Activated T-cell treated with anti-CD3 and anti-CD28 coated beads, Interleukin-2, amount 50 U/mL, for 24 hours (primary cell): ENCODE measurements around the gene RAPGEF4.

Experiments used
- DNase-seq: peaks from one replicate; pipeline ENCODE4 v3.0.0-alpha.2; 2020
- H3K27ac Mint-ChIP-seq: 2 replicates; pipeline ENCODE4 v1.8.0; 2020; ENCODE audit warnings: mild to moderate bottlenecking, mixed read lengths
- H3K27me3 Mint-ChIP-seq: 2 replicates; pipeline ENCODE4 v1.8.0; 2020; ENCODE audit warnings: mixed read lengths
- H3K36me3 Mint-ChIP-seq: 2 replicates; pipeline ENCODE4 v1.8.0; 2020; ENCODE audit warnings: low read depth, mixed read lengths
- H3K4me1 Mint-ChIP-seq: 2 replicates; pipeline ENCODE4 v1.8.0; 2020; ENCODE audit warnings: low read depth, mixed read lengths
- H3K4me3 Mint-ChIP-seq: 2 replicates; pipeline ENCODE4 v1.8.0; 2020; ENCODE audit warnings: mild to moderate bottlenecking, moderate library complexity, mixed read lengths
- H3K9me3 Mint-ChIP-seq: 2 replicates; pipeline ENCODE4 v1.8.0; 2020; ENCODE audit warnings: mixed read lengths

The RAPGEF4 gene

GRCh38 chr2:173001664-173002604 lies 266.3 kb downstream of the RAPGEF4 start:
- Mint-ChIP-seq H3K4me3 (no peak overlapping the region), H3K4me1 (no peaks in the 10 kb centered on the region), H3K36me3 (no peaks in the 10 kb centered on the region), H3K9me3 (no peaks in the 10 kb centered on the region), H3K27ac (no peak overlapping the region), H3K27me3 (peaks cover 12% of the 10 kb centered on the region)
- DNase-seq, result no peak

- Mint-ChIP-seq H3K4me1 (no peaks in the 10 kb centered on the region), H3K27ac (no peak overlapping the region), H3K36me3 (no peaks in the 10 kb centered on the region), H3K9me3 (no peaks in the 10 kb centered on the region), H3K27me3 (peaks cover 9% of the 10 kb centered on the region), H3K4me3 (no peak overlapping the region)
- no peak for DNase-seq
Observed at GRCh38 chr2:173002751-173003541, 267.3 kb downstream of the RAPGEF4 start.

DNA sequence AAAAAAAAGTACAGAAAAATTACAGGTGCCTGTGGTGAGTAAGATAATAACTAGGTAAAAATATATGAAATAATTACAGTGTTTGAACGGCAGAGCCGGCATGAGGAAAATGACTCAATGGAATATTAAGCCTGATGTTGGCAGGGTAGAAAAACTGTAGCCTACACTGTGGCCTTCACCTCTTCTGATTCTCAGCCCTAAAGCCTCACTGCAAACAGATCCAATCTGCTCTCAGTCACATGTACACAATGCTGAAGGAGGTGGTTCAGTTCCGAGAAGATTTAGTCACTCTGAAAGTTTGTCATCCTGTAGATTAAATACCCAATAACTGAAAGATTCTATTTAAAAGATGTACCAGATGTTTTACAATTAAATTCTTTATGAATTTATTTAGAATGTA lies 273.1 kb downstream of the RAPGEF4 start:
- Mint-ChIP-seq H3K4me3 (no peak overlapping the region), H3K4me1 (no peaks in the 10 kb centered on the region), H3K9me3 (no peaks in the 10 kb centered on the region), H3K27ac (no peak overlapping the region), H3K27me3 (peaks cover 12% of the 10 kb centered on the region), H3K36me3 (no peaks in the 10 kb centered on the region)
- no peak for DNase-seq

DNA sequence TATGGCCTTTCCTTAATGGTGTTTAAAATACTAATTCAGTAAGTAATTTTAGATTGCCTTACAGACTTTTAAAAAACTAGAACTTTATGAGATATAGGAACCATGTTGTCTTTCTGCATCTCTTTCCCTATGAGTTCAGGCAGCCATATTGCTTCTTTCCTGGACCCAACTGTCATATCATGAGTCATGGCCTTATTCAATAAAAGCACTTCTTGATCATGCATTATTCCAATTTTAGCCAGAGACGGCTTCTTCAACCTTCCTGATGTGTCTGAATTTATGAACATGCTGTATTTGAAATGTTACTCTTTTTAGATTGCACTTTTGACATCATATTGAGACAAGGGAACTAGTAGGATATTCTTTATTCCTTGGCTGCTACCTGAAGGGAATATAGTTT lies 274.6 kb downstream of the RAPGEF4 start:
- Mint-ChIP-seq H3K4me3 (no peak overlapping the region), H3K36me3 (no peaks in the 10 kb centered on the region), H3K9me3 (no peaks in the 10 kb centered on the region), H3K4me1 (no peaks in the 10 kb centered on the region), H3K27ac (no peak overlapping the region), H3K27me3 (peaks cover 12% of the 10 kb centered on the region)
- no peak for DNase-seq

DNA sequence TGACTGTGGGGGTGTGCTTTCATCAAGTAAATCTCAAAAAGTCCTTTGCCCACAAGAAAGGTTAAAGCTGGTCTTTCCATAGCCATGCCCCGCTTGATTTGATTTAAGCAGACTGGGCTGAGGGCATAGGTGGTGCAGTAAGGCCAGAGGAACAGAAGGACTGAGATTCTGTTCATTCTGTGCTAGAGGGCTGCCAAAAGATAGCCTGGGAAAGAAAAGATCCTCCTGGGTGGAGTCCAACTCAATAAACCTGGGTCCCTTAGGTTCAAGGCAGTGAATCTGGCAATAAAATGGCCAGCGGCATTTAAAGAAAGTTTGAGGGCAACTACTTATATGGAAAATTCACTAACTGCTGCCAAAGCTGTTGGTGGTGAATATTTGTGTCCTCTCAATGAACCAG lies 280.8 kb downstream of the RAPGEF4 start:
- no peak overlapping the region for H3K4me3 Mint-ChIP-seq
- no peak for DNase-seq
- no peak overlapping the region for H3K27ac Mint-ChIP-seq
- no peaks in the 10 kb centered on the region for H3K9me3 Mint-ChIP-seq
- no peaks in the 10 kb centered on the region for H3K4me1 Mint-ChIP-seq
- H3K27me3 Mint-ChIP-seq, result peaks cover 3% of the 10 kb centered on the region
- no peaks in the 10 kb centered on the region for H3K36me3 Mint-ChIP-seq

GRCh38 chr2:173017646-173018420 lies 282.2 kb downstream of the RAPGEF4 start:
- H3K4me1 Mint-ChIP-seq, result no peaks in the 10 kb centered on the region
- H3K9me3 Mint-ChIP-seq, result no peaks in the 10 kb centered on the region
- DNase-seq, result no peak
- H3K4me3 Mint-ChIP-seq, result no peak overlapping the region
- H3K27ac Mint-ChIP-seq, result no peak overlapping the region
- H3K36me3 Mint-ChIP-seq, result no peaks in the 10 kb centered on the region
- H3K27me3 Mint-ChIP-seq, result no peaks in the 10 kb centered on the region

GRCh38 chr2:173019755-173020154 lies 284.1 kb downstream of the RAPGEF4 start:
- Mint-ChIP-seq H3K4me3 (no peak overlapping the region), H3K27ac (no peak overlapping the region), H3K9me3 (no peaks in the 10 kb centered on the region), H3K36me3 (no peaks in the 10 kb centered on the region), H3K4me1 (no peaks in the 10 kb centered on the region), H3K27me3 (no peaks in the 10 kb centered on the region)
- no peak for DNase-seq

GRCh38 chr2:173021939-173022371 lies 286.3 kb downstream of the RAPGEF4 start:
- H3K27me3 Mint-ChIP-seq, result no peaks in the 10 kb centered on the region
- H3K4me1 Mint-ChIP-seq, result no peaks in the 10 kb centered on the region
- H3K9me3 Mint-ChIP-seq, result no peaks in the 10 kb centered on the region
- H3K4me3 Mint-ChIP-seq, result no peak overlapping the region
- no peaks in the 10 kb centered on the region for H3K36me3 Mint-ChIP-seq
- no peak overlapping the region for H3K27ac Mint-ChIP-seq
- no peak for DNase-seq

DNA sequence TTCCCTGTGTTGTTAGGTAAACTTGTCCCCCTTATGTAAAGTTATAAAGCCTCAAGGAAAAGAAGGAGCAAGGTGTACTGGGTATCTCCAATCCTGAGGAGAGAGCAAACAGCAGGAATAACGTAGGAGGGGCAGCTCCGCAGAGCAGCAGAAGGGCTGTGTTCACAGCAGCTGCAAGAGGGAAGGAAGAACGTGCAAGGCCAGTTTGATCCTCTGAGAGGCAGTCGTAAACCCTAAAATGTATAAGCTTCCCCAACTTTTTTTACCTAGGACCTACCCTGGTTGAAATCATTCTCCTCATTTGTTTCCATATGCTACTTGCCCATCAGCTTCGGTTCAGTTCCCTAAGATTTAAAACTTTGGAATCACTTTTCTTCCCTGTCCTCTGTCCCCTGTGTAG lies 288.1 kb downstream of the RAPGEF4 start:
- Mint-ChIP-seq H3K36me3 (no peaks in the 10 kb centered on the region), H3K4me1 (peaks cover 4% of the 10 kb centered on the region), H3K27ac (no peak overlapping the region), H3K27me3 (peaks cover 4% of the 10 kb centered on the region), H3K9me3 (no peaks in the 10 kb centered on the region), H3K4me3 (no peak overlapping the region)
- DNase-seq, result no peak

DNA sequence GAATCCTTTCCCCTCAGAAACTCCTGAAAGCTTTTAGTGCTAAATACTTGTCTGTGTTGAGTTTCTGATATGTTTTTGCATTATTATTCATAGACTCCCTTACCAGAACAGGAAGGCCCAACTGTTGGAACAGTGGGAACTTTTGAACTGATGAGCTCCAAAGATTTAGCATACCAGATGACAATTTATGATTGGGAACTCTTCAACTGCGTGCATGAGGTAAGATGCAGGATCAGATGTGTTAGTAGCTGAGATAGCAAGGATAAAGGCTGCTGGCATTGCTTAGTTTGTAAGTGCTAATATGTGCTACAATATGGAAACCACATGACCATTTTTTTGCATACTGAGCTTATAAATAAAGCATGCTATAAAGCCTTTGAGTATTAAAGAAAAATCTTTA lies 290.8 kb downstream of the RAPGEF4 start:
- Mint-ChIP-seq H3K4me3 (no peak overlapping the region), H3K9me3 (no peaks in the 10 kb centered on the region), H3K4me1 (peaks cover 4% of the 10 kb centered on the region), H3K36me3 (no peaks in the 10 kb centered on the region), H3K27me3 (peaks cover 7% of the 10 kb centered on the region), H3K27ac (no peak overlapping the region)
- DNase-seq, result no peak

- peaks cover 9% of the 10 kb centered on the region for H3K27me3 Mint-ChIP-seq
- no peak overlapping the region for H3K4me3 Mint-ChIP-seq
- H3K36me3 Mint-ChIP-seq, result no peaks in the 10 kb centered on the region
- DNase-seq, result peak; percentile 65
- no peaks in the 10 kb centered on the region for H3K9me3 Mint-ChIP-seq
- H3K27ac Mint-ChIP-seq, result no peak overlapping the region
- peaks cover 4% of the 10 kb centered on the region for H3K4me1 Mint-ChIP-seq
Observed at GRCh38 chr2:173027181-173028128, 291.8 kb downstream of the RAPGEF4 start.

- H3K36me3 Mint-ChIP-seq, result no peaks in the 10 kb centered on the region
- no peak overlapping the region for H3K4me3 Mint-ChIP-seq
- peaks cover 14% of the 10 kb centered on the region for H3K27me3 Mint-ChIP-seq
- peaks cover 4% of the 10 kb centered on the region for H3K4me1 Mint-ChIP-seq
- H3K9me3 Mint-ChIP-seq, result no peaks in the 10 kb centered on the region
- H3K27ac Mint-ChIP-seq, result no peak overlapping the region
- DNase-seq, result no peak
Observed at GRCh38 chr2:173028141-173028540, 292.5 kb downstream of the RAPGEF4 start.

- H3K4me1 Mint-ChIP-seq, result peaks cover 4% of the 10 kb centered on the region
Observed at GRCh38 chr2:173028671-173029070, 293.0 kb downstream of the RAPGEF4 start.

More at GRCh38 chr2:173028671-173029070, 293.0 kb downstream of the RAPGEF4 start:
- H3K27me3 Mint-ChIP-seq, result peaks cover 14% of the 10 kb centered on the region
- H3K4me3 Mint-ChIP-seq, result no peak overlapping the region
- no peak overlapping the region for H3K27ac Mint-ChIP-seq
- H3K9me3 Mint-ChIP-seq, result no peaks in the 10 kb centered on the region
- H3K36me3 Mint-ChIP-seq, result no peaks in the 10 kb centered on the region
- DNase-seq, result no peak
